GM12891 (cell line): ENCODE data around the gene ZNF865.

Experiments used
- POLR2A ChIP-seq: IDR thresholded peaks from 2 replicates; pipeline ENCODE4 v1.6.1; 2011; ENCODE audit warnings: low read depth, low read length, control low read depth
- POLR2AphosphoS5 ChIP-seq: IDR thresholded peaks from 2 replicates; pipeline ENCODE4 v1.6.1; 2011; ENCODE audit warnings: low read depth, low read length, control low read depth

DNA sequence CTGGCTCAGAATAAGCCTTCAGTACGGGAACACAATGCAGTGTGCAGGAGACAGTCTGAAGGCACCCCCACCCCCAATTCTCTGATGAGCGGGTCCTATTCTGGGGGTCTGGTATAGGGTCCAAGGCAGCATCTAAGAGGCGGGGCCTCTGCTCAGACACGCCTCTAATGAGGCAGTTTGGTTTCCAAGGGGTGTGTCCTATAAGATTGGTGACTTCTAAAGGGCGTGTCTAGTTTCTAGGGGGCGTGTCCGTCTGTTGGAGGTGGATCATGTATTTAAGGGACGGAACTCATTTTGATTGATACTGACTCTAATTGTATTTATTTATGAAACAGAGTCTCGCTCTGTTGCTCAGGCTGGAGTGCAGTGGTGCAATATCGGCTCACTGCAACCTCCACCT is 14.8 kb upstream of the ZNF865 start:
- TF ChIP-seq POLR2A, result no peak
- no peak for TF ChIP-seq POLR2AphosphoS5
